Measurements from ENCODE around the gene KLK2. TPM values are rescaled to one million over a fixed set of nuclear protein-coding genes. Genes with fewer than 3 reads are reported as not detected.

Gene KLK2
- total RNA-seq, 1 experiment from 2014 or later = not detected

GRCh38 chr19:50843205-50843604, 30.0 kb upstream of the KLK2 start:
- Histone ChIP-seq H2AFZ (ENCODE audit: low read depth, low read length, poor library complexity, severe bottlenecking) (no peak overlapping the region), H3K9me2 (ENCODE audit: insufficient read depth) (no peaks in the 10 kb centered on the region), H3K4me1 (ENCODE audit: control insufficient read depth in 1 of 2, insufficient read depth in 2 of 2, low read length in 2 of 2) (peaks cover 3 to 9% of the 10 kb centered on the region in 2 experiments; a peak in 3 of 4 replicates), H3K9me3 (ENCODE audit: control insufficient read depth in 1 of 2, insufficient read depth in 1 of 2, low read depth in 1 of 2, low read length in 2 of 2) (no peaks in the 10 kb centered on the region; a peak in 1 of 4 replicates), H4K20me1 (ENCODE audit: insufficient read depth) (no peaks in the 10 kb centered on the region), H3K9ac (ENCODE audit: low read length) (no peak overlapping the region), H3K4me2 (ENCODE audit: low read length) (no peak overlapping the region), H3K79me2 (ENCODE audit: insufficient read depth, low read length) (no peaks in the 10 kb centered on the region), H3K36me3 (ENCODE audit: control insufficient read depth in 1 of 2, insufficient read depth in 2 of 2, low read length in 2 of 2) (no peaks in the 10 kb centered on the region), H3K4me3 (replicated peaks in 1 of 2; ENCODE audit: low read depth in 1 of 2, low read length in 2 of 2) (no peak overlapping the region), H3K27ac (ENCODE audit: low read depth, low read length) (no peak overlapping the region), H3K27me3 (ENCODE audit: insufficient read depth, low read length) (0 out of 2 replicates have a peak, but pooled peaks cover 7% of the 10 kb centered on the region)
- intact Hi-C loops (cut with micrococcal nuclease) = no loop called here
- POLR2A ChIA-PET = interaction anchor here (1.0 kb wide), 1 partner anchor 53 kb away, joined by 3 read pairs; no protein-coding TSS in a partner anchor
- RAD21 ChIA-PET (ENCODE audit: low non-redundant PET in 1 of 2, low total read pairs in 2 of 2, uncharacterized antibody in 2 of 2, unreplicated experiment in 2 of 2) = no interaction called here
- no TSS peak for BruUV-seq (replicated peaks)
- no peak for TF ChIP-seq MAX (IDR thresholded peaks at IDR 0.05)
- TF ChIP-seq CTCF (IDR thresholded peaks at IDR 0.05 in 2 of 3, conservative IDR thresholded peaks at IDR 0.05 in 1 of 3; ENCODE audit: borderline replicate concordance in 1 of 3, insufficient read depth in 1 of 3, low read depth in 2 of 3, low read length in 2 of 3) = no peak
- no peak for TF ChIP-seq CEBPB (IDR thresholded peaks at IDR 0.05; ENCODE audit: low read depth)
- no peak for TF ChIP-seq EZH2 (IDR thresholded peaks at IDR 0.05)
- TF ChIP-seq EZH2phosphoT487 (IDR thresholded peaks at IDR 0.05; ENCODE audit: borderline replicate concordance) = no peak
- TF ChIP-seq SRF (IDR thresholded peaks at IDR 0.05; ENCODE audit: low read depth) = no peak
- no peak for TF ChIP-seq RAD21 (IDR thresholded peaks at IDR 0.05; ENCODE audit: low read depth)
- TF ChIP-seq ZFX (IDR thresholded peaks at IDR 0.05) = no peak
- no peak for TF ChIP-seq ZBTB33 (IDR thresholded peaks at IDR 0.05; ENCODE audit: extremely low read depth, insufficient replicate concordance, low read length)
- TF ChIP-seq TCF7L2 (IDR thresholded peaks at IDR 0.05; ENCODE audit: borderline replicate concordance, extremely low read depth, insufficient read depth, insufficient read length) = no peak
- no peak for TF ChIP-seq EGR1 (IDR thresholded peaks at IDR 0.05; ENCODE audit: low read depth)
- TF ChIP-seq POLR2A (IDR thresholded peaks at IDR 0.05; ENCODE audit: borderline replicate concordance, extremely low read depth, insufficient read depth, insufficient read length) = no peak
- no peak for TF ChIP-seq JUND (IDR thresholded peaks at IDR 0.05)
- no peak for TF ChIP-seq ELF1 (IDR thresholded peaks at IDR 0.05; ENCODE audit: borderline replicate concordance, low read depth)
- CTCF ChIA-PET = no interaction called here
- ATAC-seq = no peak
- DNase-seq (ENCODE audit: low read depth, low spot score) = no peak

Measured in HCT116 (cell line).